GM23338 (cell line): ENCODE data around the gene GK2. TPM values are rescaled to one million over a fixed set of nuclear protein-coding genes. Genes with fewer than 3 reads are reported as not detected.

Source experiments
- ATAC-seq: fragments of 200-7000 bp; cut with Tn5 transposase; 3 replicates; pipeline ENCODE4 v1.9.1; 2020
- DNase-seq: peaks from one replicate; pipeline ENCODE4 v3.0.0-alpha.2; 2015; ENCODE audit warnings: low spot score
- H2AFZ ChIP-seq: fragments of 200-600 bp; sonication (generic); 2 replicates; pipeline ENCODE4 v1.8.0; 2016; ENCODE audit warnings: antibody characterized with exemption, mild to moderate bottlenecking, moderate library complexity
- H3F3A ChIP-seq: fragments of 200-600 bp; sonication (generic); replicated peaks from 2 replicates; pipeline ENCODE4 v1.8.0; 2017; ENCODE audit warnings: antibody characterized with exemption, mixed run types, low read depth
- H3K27ac ChIP-seq: fragments of 200-600 bp; sonication (generic); 2 replicates; pipeline ENCODE4 v1.6.1; 2016; ENCODE audit warnings: low read depth
- H3K27me3 ChIP-seq: fragments of 200-600 bp; sonication (generic); 2 replicates; pipeline ENCODE4 v1.8.0; 2016; ENCODE audit warnings: mild to moderate bottlenecking, mixed run types, moderate library complexity; ENCODE audit not compliant: insufficient read depth
- H3K36me3 ChIP-seq: fragments of 200-600 bp; sonication (generic); 2 replicates; pipeline ENCODE4 v1.8.0; 2016; ENCODE audit warnings: mild to moderate bottlenecking; ENCODE audit not compliant: insufficient read depth
- H3K4me1 ChIP-seq: fragments of 200-600 bp; sonication (generic); 2 replicates; pipeline ENCODE4 v1.8.0; 2016; ENCODE audit warnings: mild to moderate bottlenecking, moderate library complexity; ENCODE audit not compliant: insufficient read depth
- H3K4me2 ChIP-seq: fragments of 200-600 bp; sonication (generic); 2 replicates; pipeline ENCODE4 v1.7.1; 2017; ENCODE audit warnings: mixed run types
- H3K4me3 ChIP-seq: fragments of 200-600 bp; sonication (generic); 2 replicates; pipeline ENCODE4 v1.6.1; 2016; ENCODE audit warnings: mixed run types
- H3K79me2 ChIP-seq: fragments of 200-600 bp; sonication (generic); replicated peaks from 2 replicates; pipeline ENCODE4 v1.8.0; 2017; ENCODE audit warnings: mild to moderate bottlenecking; ENCODE audit not compliant: insufficient read depth
- H3K9me2 ChIP-seq: fragments of 200-600 bp; sonication (generic); 2 replicates; pipeline ENCODE4 v1.8.0; 2017; ENCODE audit not compliant: insufficient read depth
- H4K20me1 ChIP-seq: fragments of 200-600 bp; sonication (generic); replicated peaks from 2 replicates; pipeline ENCODE4 v1.8.0; 2017; ENCODE audit warnings: mild to moderate bottlenecking; ENCODE audit not compliant: insufficient read depth
- H3K27ac Mint-ChIP-seq: 2 replicates; pipeline ENCODE4 v1.8.0; 2020; ENCODE audit warnings: inconsistent platforms, mild to moderate bottlenecking, moderate library complexity, mixed read lengths
- H3K27me3 Mint-ChIP-seq: 3 replicates; pipeline ENCODE4 v1.8.0; 2022; ENCODE audit warnings: low read depth, mild to moderate bottlenecking, moderate library complexity, mixed read lengths, inconsistent platforms; ENCODE audit not compliant: insufficient read depth, poor library complexity
- H3K36me3 Mint-ChIP-seq: 3 replicates; pipeline ENCODE4 v1.8.0; 2021; ENCODE audit warnings: low read depth, mild to moderate bottlenecking, inconsistent platforms, moderate library complexity, mixed read lengths
- H3K4me1 Mint-ChIP-seq: 3 replicates; pipeline ENCODE4 v1.8.0; 2020; ENCODE audit warnings: mild to moderate bottlenecking, inconsistent platforms, mixed read lengths
- H3K4me3 Mint-ChIP-seq: 3 replicates; pipeline ENCODE4 v1.8.0; 2021; ENCODE audit warnings: moderate library complexity, mild to moderate bottlenecking, inconsistent platforms, mixed read lengths
- H3K9me3 Mint-ChIP-seq: 3 replicates; pipeline ENCODE4 v1.8.0; 2020; ENCODE audit warnings: moderate library complexity, mild to moderate bottlenecking, inconsistent platforms, mixed read lengths
- CREB1 ChIP-seq: fragments of 250-450 bp; sonication (Bioruptor Pico); IDR thresholded peaks from 2 replicates; pipeline ENCODE4 v1.5.0; 2020; ENCODE audit warnings: low read depth, mild to moderate bottlenecking, moderate library complexity
- ETS1 ChIP-seq: IDR thresholded peaks from 2 replicates; pipeline ENCODE4 v1.6.1; 2016; ENCODE audit warnings: antibody characterized with exemption
- EZH2 ChIP-seq: fragments of 200-600 bp; sonication (generic); IDR thresholded peaks from one replicate; pipeline ENCODE4 v1.8.0; 2017; ENCODE audit warnings: antibody characterized with exemption, mild to moderate bottlenecking, low read depth; ENCODE audit not compliant: unreplicated experiment
- EZH2phosphoT487 ChIP-seq: fragments of 200-600 bp; sonication (generic); IDR thresholded peaks from one replicate; pipeline ENCODE4 v1.8.1; 2018; ENCODE audit warnings: antibody characterized with exemption; ENCODE audit not compliant: unreplicated experiment
- NANOG ChIP-seq: IDR thresholded peaks from 2 replicates; pipeline ENCODE4 v1.6.1; 2016; ENCODE audit warnings: antibody characterized with exemption, borderline replicate concordance
- REST ChIP-seq: IDR thresholded peaks from one replicate; pipeline ENCODE4 v1.6.1; 2018; ENCODE audit warnings: antibody characterized with exemption; ENCODE audit not compliant: unreplicated experiment
- ZNF114 ChIP-seq: fragments of 250-450 bp; sonication (Bioruptor Pico); IDR thresholded peaks from 2 replicates; pipeline ENCODE4 v1.5.0; 2020; ENCODE audit warnings: mild to moderate bottlenecking, moderate library complexity
- ZNF331 ChIP-seq: fragments of 250-450 bp; sonication (Bioruptor Pico); IDR thresholded peaks from 2 replicates; pipeline ENCODE4 v1.5.0; 2020; ENCODE audit warnings: low read depth, mild to moderate bottlenecking, moderate library complexity
- polyA plus RNA-seq: library from polyadenylated mRNA; unstranded; fragments of >200 nt; fragmentation: Nextera tagmentation; extraction: Ambion mirVana; gene quantifications from 2 replicates; pipeline ENCODE4 v1.2.1, GENCODE V29; 2016
- total RNA-seq: library from RNA; depleted of rRNA; stranded (reverse); fragments of >200 nt; shearing (Covaris generic); gene quantifications from 2 replicates; pipeline ENCODE4 v1.2.3, GENCODE V29; 2014
- TF ChIP-seq, protein P1 (sequence below): fragments of 250-450 bp; sonication (Bioruptor Pico); IDR thresholded peaks from 2 replicates; pipeline ENCODE4 v1.5.0; 2020; ENCODE audit warnings: mild to moderate bottlenecking, moderate library complexity

Gene GK2
- total and polyA plus RNA-seq, 2 experiments from 2014 or later, result not detected

GRCh38 chr4:79402332-79402851, 5.6 kb downstream of the GK2 start:
- H3K4me2 ChIP-seq, result no peak overlapping the region
- H3F3A ChIP-seq, result no peaks in the 10 kb centered on the region
- no peaks in the 10 kb centered on the region for H3K79me2 ChIP-seq
- Mint-ChIP-seq H3K9me3 (no peaks in the 10 kb centered on the region), H3K27ac (no peak overlapping the region), H3K4me1 (peaks cover 12% of the 10 kb centered on the region; the same call in 2 of the 3 replicates), H3K4me3 (no peak overlapping the region), H3K36me3 (no peaks in the 10 kb centered on the region), H3K27me3 (peaks cover 2% of the 10 kb centered on the region)
- no peak overlapping the region for H2AFZ ChIP-seq
- peak; percentile 58; the same call in 2 of the 3 replicates for ATAC-seq
- H3K4me1 ChIP-seq, result peaks cover 14% of the 10 kb centered on the region
- no peak overlapping the region for H3K4me3 ChIP-seq
- no peaks in the 10 kb centered on the region for H3K27me3 ChIP-seq
- no peaks in the 10 kb centered on the region for H3K9me2 ChIP-seq
- DNase-seq, result peak; percentile 7
- TF ChIP-seq EZH2, result no peak
- TF ChIP-seq CREB1 (CRISPR knock-in tag), result no peak
- TF ChIP-seq REST, result no peak
- no peak for TF ChIP-seq EZH2phosphoT487
- TF ChIP-seq NANOG, result no peak
- no peak for TF ChIP-seq ETS1
- TF ChIP-seq, protein P1, sequence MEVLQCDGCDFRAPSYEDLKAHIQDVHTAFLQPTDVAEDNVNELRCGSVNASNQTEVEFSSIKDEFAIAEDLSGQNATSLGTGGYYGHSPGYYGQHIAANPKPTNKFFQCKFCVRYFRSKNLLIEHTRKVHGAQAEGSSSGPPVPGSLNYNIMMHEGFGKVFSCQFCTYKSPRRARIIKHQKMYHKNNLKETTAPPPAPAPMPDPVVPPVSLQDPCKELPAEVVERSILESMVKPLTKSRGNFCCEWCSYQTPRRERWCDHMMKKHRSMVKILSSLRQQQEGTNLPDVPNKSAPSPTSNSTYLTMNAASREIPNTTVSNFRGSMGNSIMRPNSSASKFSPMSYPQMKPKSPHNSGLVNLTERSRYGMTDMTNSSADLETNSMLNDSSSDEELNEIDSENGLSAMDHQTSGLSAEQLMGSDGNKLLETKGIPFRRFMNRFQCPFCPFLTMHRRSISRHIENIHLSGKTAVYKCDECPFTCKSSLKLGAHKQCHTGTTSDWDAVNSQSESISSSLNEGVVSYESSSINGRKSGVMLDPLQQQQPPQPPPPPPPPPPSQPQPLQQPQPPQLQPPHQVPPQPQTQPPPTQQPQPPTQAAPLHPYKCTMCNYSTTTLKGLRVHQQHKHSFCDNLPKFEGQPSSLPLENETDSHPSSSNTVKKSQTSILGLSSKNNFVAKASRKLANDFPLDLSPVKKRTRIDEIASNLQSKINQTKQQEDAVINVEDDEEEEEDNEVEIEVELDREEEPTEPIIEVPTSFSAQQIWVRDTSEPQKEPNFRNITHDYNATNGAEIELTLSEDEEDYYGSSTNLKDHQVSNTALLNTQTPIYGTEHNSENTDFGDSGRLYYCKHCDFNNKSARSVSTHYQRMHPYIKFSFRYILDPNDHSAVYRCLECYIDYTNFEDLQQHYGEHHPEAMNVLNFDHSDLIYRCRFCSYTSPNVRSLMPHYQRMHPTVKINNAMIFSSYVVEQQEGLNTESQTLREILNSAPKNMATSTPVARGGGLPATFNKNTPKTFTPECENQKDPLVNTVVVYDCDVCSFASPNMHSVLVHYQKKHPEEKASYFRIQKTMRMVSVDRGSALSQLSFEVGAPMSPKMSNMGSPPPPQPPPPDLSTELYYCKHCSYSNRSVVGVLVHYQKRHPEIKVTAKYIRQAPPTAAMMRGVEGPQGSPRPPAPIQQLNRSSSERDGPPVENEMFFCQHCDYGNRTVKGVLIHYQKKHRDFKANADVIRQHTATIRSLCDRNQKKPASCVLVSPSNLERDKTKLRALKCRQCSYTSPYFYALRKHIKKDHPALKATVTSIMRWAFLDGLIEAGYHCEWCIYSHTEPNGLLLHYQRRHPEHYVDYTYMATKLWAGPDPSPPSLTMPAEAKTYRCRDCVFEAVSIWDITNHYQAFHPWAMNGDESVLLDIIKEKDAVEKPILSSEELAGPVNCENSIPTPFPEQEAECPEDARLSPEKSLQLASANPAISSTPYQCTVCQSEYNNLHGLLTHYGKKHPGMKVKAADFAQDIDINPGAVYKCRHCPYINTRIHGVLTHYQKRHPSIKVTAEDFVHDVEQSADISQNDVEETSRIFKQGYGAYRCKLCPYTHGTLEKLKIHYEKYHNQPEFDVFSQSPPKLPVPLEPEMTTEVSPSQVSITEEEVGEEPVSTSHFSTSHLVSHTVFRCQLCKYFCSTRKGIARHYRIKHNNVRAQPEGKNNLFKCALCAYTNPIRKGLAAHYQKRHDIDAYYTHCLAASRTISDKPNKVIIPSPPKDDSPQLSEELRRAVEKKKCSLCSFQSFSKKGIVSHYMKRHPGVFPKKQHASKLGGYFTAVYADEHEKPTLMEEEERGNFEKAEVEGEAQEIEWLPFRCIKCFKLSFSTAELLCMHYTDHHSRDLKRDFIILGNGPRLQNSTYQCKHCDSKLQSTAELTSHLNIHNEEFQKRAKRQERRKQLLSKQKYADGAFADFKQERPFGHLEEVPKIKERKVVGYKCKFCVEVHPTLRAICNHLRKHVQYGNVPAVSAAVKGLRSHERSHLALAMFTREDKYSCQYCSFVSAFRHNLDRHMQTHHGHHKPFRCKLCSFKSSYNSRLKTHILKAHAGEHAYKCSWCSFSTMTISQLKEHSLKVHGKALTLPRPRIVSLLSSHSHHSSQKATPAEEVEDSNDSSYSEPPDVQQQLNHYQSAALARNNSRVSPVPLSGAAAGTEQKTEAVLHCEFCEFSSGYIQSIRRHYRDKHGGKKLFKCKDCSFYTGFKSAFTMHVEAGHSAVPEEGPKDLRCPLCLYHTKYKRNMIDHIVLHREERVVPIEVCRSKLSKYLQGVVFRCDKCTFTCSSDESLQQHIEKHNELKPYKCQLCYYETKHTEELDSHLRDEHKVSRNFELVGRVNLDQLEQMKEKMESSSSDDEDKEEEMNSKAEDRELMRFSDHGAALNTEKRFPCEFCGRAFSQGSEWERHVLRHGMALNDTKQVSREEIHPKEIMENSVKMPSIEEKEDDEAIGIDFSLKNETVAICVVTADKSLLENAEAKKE (CRISPR knock-in tag), result no peak
- no peak for TF ChIP-seq ZNF331 (CRISPR knock-in tag)
- no peak for TF ChIP-seq ZNF114 (CRISPR knock-in tag)
- no peaks in the 10 kb centered on the region for H3K36me3 ChIP-seq
- H4K20me1 ChIP-seq, result no peaks in the 10 kb centered on the region
- no peak overlapping the region for H3K27ac ChIP-seq
